OCI-LY7 (cell line): ENCODE data around the gene SYNPO2. TPM values are rescaled to one million over a fixed set of nuclear protein-coding genes. Genes with fewer than 3 reads are reported as not detected.
A peak's percentile ranks its signal among the peaks of the same experiment; 100 is the strongest.
"Not testable (repeated sequence)": the region's sequence is repeated elsewhere in the genome, so short reads cannot be mapped to it uniquely, and the experiment has no call there.

Source experiments
- BruUV-seq: library from RNA; stranded (reverse); fragments of 400-500 nt; replicated peaks from 2 replicates; lab custom pipeline; 2021; lab: Mats Ljungman, UMichigan
- CTCF ChIA-PET: fragments of 300-600 bp; sonication (Branson Sonifier 250); formaldehyde crosslinking; loops from one replicate; lab custom pipeline; 2022; ENCODE audit warnings: antibody characterized with exemption; ENCODE audit not compliant: unreplicated experiment; lab: Charles Lee
- POLR2A ChIA-PET: fragments of 300-600 bp; sonication (Branson Sonifier 250); formaldehyde crosslinking; loops from one replicate; lab custom pipeline; 2022; ENCODE audit warnings: antibody characterized with exemption; lab: Charles Lee
- DNase-seq: peaks from one replicate; pipeline ENCODE4 v3.0.0-alpha.2; 2015; ENCODE audit warnings: low spot score
- H2AFZ ChIP-seq: fragments of 200-600 bp; sonication (generic), shearing (Covaris generic); 2 replicates; pipeline ENCODE4 v1.6.1; 2014; ENCODE audit warnings: mild to moderate bottlenecking, antibody characterized with exemption, low read length, moderate library complexity
- H3K27ac ChIP-seq: fragments of 200-600 bp; sonication (generic); 2 replicates; pipeline ENCODE4 v1.5.1; 2014; ENCODE audit warnings: mixed run types, low read depth, mild to moderate bottlenecking, moderate library complexity, low read length, inconsistent platforms; ENCODE audit not compliant: poor library complexity, severe bottlenecking
- H3K36me3 ChIP-seq: fragments of 200-600 bp; sonication (generic); 2 replicates; pipeline ENCODE4 v1.6.1; 2014; ENCODE audit warnings: mild to moderate bottlenecking, antibody characterized with exemption, low read length, moderate library complexity, mixed read lengths; ENCODE audit not compliant: insufficient read depth
- H3K4me1 ChIP-seq: fragments of 200-600 bp; sonication (generic); 2 replicates; pipeline ENCODE4 v1.5.1; 2014; ENCODE audit warnings: mild to moderate bottlenecking, low read length; ENCODE audit not compliant: insufficient read depth, poor library complexity, severe bottlenecking
- H3K4me2 ChIP-seq: fragments of 200-600 bp; sonication (generic); 2 replicates; pipeline ENCODE4 v1.6.1; 2014; ENCODE audit warnings: mild to moderate bottlenecking, low read length
- H3K4me3 ChIP-seq: fragments of 200-600 bp; sonication (generic); 2 replicates; pipeline ENCODE4 v1.5.1; 2014; ENCODE audit warnings: mild to moderate bottlenecking, low read depth, low read length; ENCODE audit not compliant: poor library complexity, severe bottlenecking
- H3K79me2 ChIP-seq: fragments of 200-600 bp; sonication (generic); 2 replicates; pipeline ENCODE4 v1.6.1; 2016; ENCODE audit warnings: low read depth, mild to moderate bottlenecking, low read length, moderate library complexity, mixed read lengths; ENCODE audit not compliant: insufficient read depth
- H3K9me2 ChIP-seq: fragments of 200-600 bp; sonication (generic); 2 replicates; pipeline ENCODE4 v1.6.1; 2016; ENCODE audit warnings: mild to moderate bottlenecking, low read length, mixed read lengths; ENCODE audit not compliant: insufficient read depth
- H3K9me3 ChIP-seq: fragments of 200-600 bp; sonication (generic); 2 replicates; pipeline ENCODE4 v1.6.1; 2014; ENCODE audit warnings: mild to moderate bottlenecking, mixed run types, low read length, mixed read lengths
- H4K20me1 ChIP-seq: fragments of 200-600 bp; sonication (generic); 2 replicates; pipeline ENCODE4 v1.6.1; 2014; ENCODE audit warnings: mild to moderate bottlenecking, antibody characterized with exemption, low read length, moderate library complexity, mixed read lengths; ENCODE audit not compliant: insufficient read depth
- CTCF ChIP-seq: fragments of 200-600 bp; sonication (generic); conservative IDR thresholded peaks from 2 replicates; pipeline ENCODE4 v1.5.1; 2014; ENCODE audit warnings: mild to moderate bottlenecking, antibody characterized with exemption, low read length, moderate library complexity, mixed read lengths
- EZH2phosphoT487 ChIP-seq: fragments of 200-600 bp; sonication (generic); IDR thresholded peaks from 2 replicates; pipeline ENCODE4 v1.6.1; 2018; ENCODE audit warnings: low read depth, borderline replicate concordance, mild to moderate bottlenecking, mixed run types, antibody characterized with exemption, low read length, moderate library complexity, mixed read lengths
- intact Hi-C: fragments of 100-400 bp; cut with micrococcal nuclease; formaldehyde crosslinking; loops from one replicate; pipeline ENCODE4 v1.10.0; 2022; ENCODE audit not compliant: unreplicated experiment
- total RNA-seq, 2 experiments: library from RNA; depleted of rRNA in 1 of 2; stranded (reverse); fragments of >200 nt in 1 of 2; shearing (Covaris generic) in 1 of 2; gene quantifications; 2 replicates each; pipeline ENCODE4 v1.2.3, GENCODE V29; 2014 to 2022

Gene SYNPO2
- total RNA-seq, 2 experiments from 2014 or later, result 0.11 to 0.19 TPM

GRCh38 chr4:119041951-119042560 is 153.4 kb downstream of the SYNPO2 start:
- no TSS peak for BruUV-seq
- no peaks in the 10 kb centered on the region for H3K36me3 ChIP-seq
- ChIA-PET CTCF (interaction anchor here (0.6 to 0.9 kb wide), 2 partner anchors 9 to 258 kb away, joined by 3 read pairs; no protein-coding TSS in a partner anchor), POLR2A (interaction anchor here (0.6 to 1.8 kb wide), 3 partner anchors 19 to 346 kb away, joined by 4 to 6 read pairs (median 6); no protein-coding TSS in a partner anchor)
- no peaks in the 10 kb centered on the region for H3K79me2 ChIP-seq
- H3K27ac ChIP-seq, result peak overlapping the region; percentile 6
- H4K20me1 ChIP-seq, result no peaks in the 10 kb centered on the region
- intact Hi-C loops, result loop anchor here (1.0 to 2.0 kb wide), 3 partner anchors 171 to 451 kb away; partner anchors contain the start of gene USP53
- no peak overlapping the region for H3K4me3 ChIP-seq
- no peaks in the 10 kb centered on the region for H3K9me2 ChIP-seq
- peaks cover 22% of the 10 kb centered on the region for H3K4me1 ChIP-seq
- peak overlapping the region; percentile 46 for H3K4me2 ChIP-seq
- no peaks in the 10 kb centered on the region for H3K9me3 ChIP-seq
- DNase-seq, result peak; percentile 81
- peak; percentile 89 for TF ChIP-seq CTCF
- TF ChIP-seq EZH2phosphoT487, result no peak
- H2AFZ ChIP-seq, result peak overlapping the region; percentile 95

GRCh38 chr4:119046263-119046662 is 157.6 kb downstream of the SYNPO2 start:
- Histone ChIP-seq H3K36me3 (no peaks in the 10 kb centered on the region), H3K27ac (no peak overlapping the region), H3K4me2 (no peak overlapping the region), H2AFZ (peak overlapping the region; percentile 22; the same call in 1 of the 2 replicates), H3K9me3 (no peaks in the 10 kb centered on the region), H3K4me1 (peaks cover 16% of the 10 kb centered on the region), H3K4me3 (no peak overlapping the region), H3K9me2 (no peaks in the 10 kb centered on the region), H4K20me1 (no peaks in the 10 kb centered on the region), H3K79me2 (no peaks in the 10 kb centered on the region)
- intact Hi-C loops, result no loop called here
- ChIA-PET POLR2A (interaction anchor here (0.6 kb wide), 1 partner anchor 87 kb away, joined by 3 read pairs; no protein-coding TSS in a partner anchor), CTCF (no interaction called here)
- DNase-seq, result no peak
- TF ChIP-seq CTCF (no peak), EZH2phosphoT487 (no peak)
- no TSS peak for BruUV-seq

GRCh38 chr4:119047059-119047458 is 158.4 kb downstream of the SYNPO2 start:
- H3K9me2 ChIP-seq, H3K27ac ChIP-seq, intact Hi-C loops, DNase-seq, H3K4me2 ChIP-seq, H2AFZ ChIP-seq, CTCF ChIA-PET, H4K20me1 ChIP-seq, H3K79me2 ChIP-seq, H3K4me3 ChIP-seq, H3K9me3 ChIP-seq, BruUV-seq, H3K36me3 ChIP-seq, H3K4me1 ChIP-seq: not testable (repeated sequence)
- POLR2A ChIA-PET, result interaction anchor here (0.6 kb wide), 1 partner anchor 578 kb away, joined by 3 read pairs; no protein-coding TSS in a partner anchor
